HepG2 (cell line): Measurements from ENCODE around the gene CTAG1A. TPM values are rescaled to one million over a fixed set of nuclear protein-coding genes. Genes with fewer than 3 reads are reported as not detected.

Experiments
- CENPT ChIP-seq: sonication (generic); formaldehyde crosslinking; IDR thresholded peaks from 2 replicates; pipeline ENCODE4 v1.8.0; 2022; ENCODE audit warnings: low read depth, mild to moderate bottlenecking, moderate library complexity, missing genetic modification reagents
- DMAP1 ChIP-seq: IDR thresholded peaks from 2 replicates; pipeline ENCODE4 v1.6.1; 2016
- FOXJ3 ChIP-seq: sonication (generic); formaldehyde crosslinking; IDR thresholded peaks from 2 replicates; pipeline ENCODE4 v1.4.0; 2020; ENCODE audit warnings: missing genetic modification reagents, mild to moderate bottlenecking, borderline replicate concordance
- GTF3A ChIP-seq: sonication (generic); formaldehyde crosslinking; conservative IDR thresholded peaks from 2 replicates; pipeline ENCODE4 v1.4.0; 2020; ENCODE audit warnings: mild to moderate bottlenecking, missing genetic modification reagents
- HMGA1 ChIP-seq: sonication (generic); formaldehyde crosslinking; conservative IDR thresholded peaks from 2 replicates; pipeline ENCODE4 v1.4.0; 2020; ENCODE audit warnings: missing genetic modification reagents
- ISL2 ChIP-seq: sonication (generic); formaldehyde crosslinking; IDR thresholded peaks from 2 replicates; pipeline ENCODE4 v1.5.0; 2020; ENCODE audit warnings: missing genetic modification reagents
- KDM3A ChIP-seq: IDR thresholded peaks from 2 replicates; pipeline ENCODE4 v1.6.1; 2018; ENCODE audit warnings: low read depth, missing compliant biosample characterization
- MEIS1 ChIP-seq: sonication (generic); formaldehyde crosslinking; IDR thresholded peaks from 2 replicates; pipeline ENCODE4 v1.9.0; 2021; ENCODE audit warnings: mild to moderate bottlenecking, missing genetic modification reagents, moderate library complexity, borderline replicate concordance
- MYNN ChIP-seq: sonication (generic); formaldehyde crosslinking; IDR thresholded peaks from 2 replicates; pipeline ENCODE4 v1.4.0; 2020; ENCODE audit warnings: mild to moderate bottlenecking, low read depth, missing genetic modification reagents
- PCBP2 ChIP-seq: fragments of 200-400 bp; formaldehyde crosslinking; optimal IDR thresholded peaks from 2 replicates; pipeline ENCODE3; 2018; ENCODE audit warnings: low read length, low read depth; ENCODE audit not compliant: poor library complexity, severe bottlenecking
- RFX5 ChIP-seq: IDR thresholded peaks from 2 replicates; pipeline ENCODE4 v1.6.1; 2011; ENCODE audit warnings: low read depth, low read length, improper control_type of control experiment
- SALL2 ChIP-seq: sonication (generic); formaldehyde crosslinking; IDR thresholded peaks from 2 replicates; pipeline ENCODE4 v1.8.1; 2023; ENCODE audit warnings: mild to moderate bottlenecking, missing genetic modification reagents, inconsistent platforms
- SETDB1 ChIP-seq: sonication (generic); formaldehyde crosslinking; IDR thresholded peaks from 2 replicates; pipeline ENCODE4 v1.5.1; 2020; ENCODE audit warnings: missing genetic modification reagents, mild to moderate bottlenecking, borderline replicate concordance
- YEATS4 ChIP-seq: sonication (generic); formaldehyde crosslinking; IDR thresholded peaks from 2 replicates; pipeline ENCODE4 v1.4.0; 2020; ENCODE audit warnings: missing genetic modification reagents, borderline replicate concordance
- ZMYM2 ChIP-seq: sonication (generic); formaldehyde crosslinking; IDR thresholded peaks from 2 replicates; pipeline ENCODE4 v1.8.0; 2022; ENCODE audit warnings: mild to moderate bottlenecking, missing genetic modification reagents
- ZMYM3 ChIP-seq: sonication (generic); formaldehyde crosslinking; IDR thresholded peaks from 2 replicates; pipeline ENCODE4 v1.5.1; 2020; ENCODE audit warnings: mild to moderate bottlenecking, missing genetic modification reagents
- ZNF644 ChIP-seq: IDR thresholded peaks from 2 replicates; pipeline ENCODE4 v1.6.1; 2016; ENCODE audit warnings: low read depth
- ZNF841 ChIP-seq: sonication (generic); formaldehyde crosslinking; IDR thresholded peaks from 2 replicates; pipeline ENCODE4 v1.8.1; 2023; ENCODE audit warnings: missing genetic modification reagents, borderline replicate concordance
- polyA plus RNA-seq, 8 experiments: library from polyadenylated mRNA; depleted of rRNA in 3 of 8; stranded (reverse) in 7 of 8; unstranded in 1 of 8; fragments of >200 nt; fragmentation: Illumina TruSeq in 4 of 8; extraction: Trizol in 4 of 8; gene quantifications; 2 replicates each; pipeline versions ENCODE4 v1.2.1 to v1.2.3, GENCODE V29; 2011 to 2016; ENCODE audit warnings: low read depth in 4 of 8, missing spikeins in 1 of 8, mixed read lengths in 1 of 8; ENCODE audit not compliant: insufficient read depth in 1 of 8
- total RNA-seq, 5 experiments: library from RNA; depleted of rRNA; stranded (reverse); fragments of >200 nt; fragmentation: Illumina TruSeq; extraction: Trizol; gene quantifications; 2 replicates each; pipeline ENCODE4 v1.2.3, GENCODE V29; 2016; ENCODE audit warnings: low read depth in 1 of 5
- TF ChIP-seq, protein P1 (sequence below): sonication (generic); formaldehyde crosslinking; IDR thresholded peaks from 2 replicates; pipeline ENCODE4 v1.9.0; 2021; ENCODE audit warnings: missing genetic modification reagents, borderline replicate concordance
- TF ChIP-seq, protein P2 (sequence below): sonication (generic); formaldehyde crosslinking; IDR thresholded peaks from 2 replicates; pipeline ENCODE4 v1.8.0; 2022; ENCODE audit warnings: low read depth, missing genetic modification reagents
- TF ChIP-seq, protein P3 (sequence below): sonication (generic); formaldehyde crosslinking; IDR thresholded peaks from 2 replicates; pipeline ENCODE4 v1.5.1; 2020; ENCODE audit warnings: missing genetic modification reagents, mild to moderate bottlenecking, borderline replicate concordance
- TF ChIP-seq, protein P4 (sequence below): sonication (generic); formaldehyde crosslinking; IDR thresholded peaks from 2 replicates; pipeline ENCODE4 v1.8.0; 2022; ENCODE audit warnings: mild to moderate bottlenecking, missing genetic modification reagents, moderate library complexity

Gene CTAG1A
- total and polyA plus RNA-seq, 2 of the 13 experiments (the other 11 are each of a cell fraction or from before 2014, with no cell fraction given) = not detected

DNA sequence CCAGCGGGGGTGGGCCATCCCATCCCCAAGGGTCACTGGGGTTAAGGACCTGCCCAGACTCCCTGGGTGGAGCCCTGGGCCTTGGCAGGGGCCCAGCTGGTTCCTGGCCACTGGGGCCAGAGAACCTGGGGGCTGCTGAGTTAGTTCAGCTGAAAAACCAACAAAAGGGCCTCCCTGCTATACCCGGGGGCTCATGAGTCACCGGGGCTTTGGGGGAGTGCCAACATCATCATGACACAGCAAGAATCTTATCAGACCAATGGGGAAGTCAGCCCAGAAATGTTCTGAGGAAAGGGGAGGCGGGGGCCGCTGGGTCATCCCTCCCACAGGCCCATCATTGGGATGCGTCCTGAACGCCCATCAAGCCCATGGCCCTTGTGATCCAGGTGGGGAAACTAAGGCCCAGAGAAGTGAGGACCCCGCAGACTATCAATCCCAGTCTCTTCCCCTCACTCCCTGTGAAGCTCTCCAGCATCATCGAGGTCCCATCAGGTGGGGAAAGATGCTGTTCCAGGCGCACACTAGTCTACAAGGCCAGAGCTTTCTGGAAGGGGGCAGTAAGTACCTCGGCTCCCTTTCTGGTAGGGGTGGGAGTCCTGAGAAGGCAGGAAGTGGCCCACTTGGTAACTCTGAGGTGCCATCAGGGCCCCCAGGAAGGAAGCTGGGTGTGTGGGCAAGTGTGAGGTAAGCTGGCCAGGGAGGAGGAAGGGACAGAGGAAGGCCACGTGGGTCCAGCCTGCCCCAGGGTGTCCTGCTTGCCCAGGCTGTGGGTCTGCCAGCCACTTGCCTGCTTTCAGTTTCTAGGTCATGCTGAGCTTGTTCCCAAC lies 42.8 kb upstream of the CTAG1A start (continued):
- TF ChIP-seq, protein P1, sequence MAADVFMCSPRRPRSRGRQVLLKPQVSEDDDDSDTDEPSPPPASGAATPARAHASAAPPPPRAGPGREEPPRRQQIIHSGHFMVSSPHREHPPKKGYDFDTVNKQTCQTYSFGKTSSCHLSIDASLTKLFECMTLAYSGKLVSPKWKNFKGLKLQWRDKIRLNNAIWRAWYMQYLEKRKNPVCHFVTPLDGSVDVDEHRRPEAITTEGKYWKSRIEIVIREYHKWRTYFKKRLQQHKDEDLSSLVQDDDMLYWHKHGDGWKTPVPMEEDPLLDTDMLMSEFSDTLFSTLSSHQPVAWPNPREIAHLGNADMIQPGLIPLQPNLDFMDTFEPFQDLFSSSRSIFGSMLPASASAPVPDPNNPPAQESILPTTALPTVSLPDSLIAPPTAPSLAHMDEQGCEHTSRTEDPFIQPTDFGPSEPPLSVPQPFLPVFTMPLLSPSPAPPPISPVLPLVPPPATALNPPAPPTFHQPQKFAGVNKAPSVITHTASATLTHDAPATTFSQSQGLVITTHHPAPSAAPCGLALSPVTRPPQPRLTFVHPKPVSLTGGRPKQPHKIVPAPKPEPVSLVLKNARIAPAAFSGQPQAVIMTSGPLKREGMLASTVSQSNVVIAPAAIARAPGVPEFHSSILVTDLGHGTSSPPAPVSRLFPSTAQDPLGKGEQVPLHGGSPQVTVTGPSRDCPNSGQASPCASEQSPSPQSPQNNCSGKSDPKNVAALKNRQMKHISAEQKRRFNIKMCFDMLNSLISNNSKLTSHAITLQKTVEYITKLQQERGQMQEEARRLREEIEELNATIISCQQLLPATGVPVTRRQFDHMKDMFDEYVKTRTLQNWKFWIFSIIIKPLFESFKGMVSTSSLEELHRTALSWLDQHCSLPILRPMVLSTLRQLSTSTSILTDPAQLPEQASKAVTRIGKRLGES = no peak
- TF ChIP-seq ZMYM3 (no peak), KDM3A (CRISPR knock-in tag) (no peak), GTF3A (CRISPR knock-in tag) (no peak), MYNN (CRISPR knock-in tag) (no peak), CENPT (CRISPR knock-in tag) (no peak), HMGA1 (CRISPR knock-in tag) (no peak), MEIS1 (CRISPR knock-in tag) (no peak), ISL2 (peak; percentile 55; the same call in 1 of the 2 replicates), ZNF841 (CRISPR knock-in tag) (no peak), ZMYM2 (no peak), SALL2 (CRISPR knock-in tag) (no peak), SETDB1 (CRISPR knock-in tag) (no peak), YEATS4 (peak; percentile 48; the same call in 1 of the 2 replicates), PCBP2 (no peak), ZNF644 (CRISPR knock-in tag) (no peak), DMAP1 (CRISPR knock-in tag) (0 out of 2 replicates have a peak, but pooled peaks have one; percentile 57), RFX5 (no peak), FOXJ3 (CRISPR knock-in tag) (0 out of 2 replicates have a peak, but pooled peaks have one; percentile 42)
- TF ChIP-seq, protein P2, sequence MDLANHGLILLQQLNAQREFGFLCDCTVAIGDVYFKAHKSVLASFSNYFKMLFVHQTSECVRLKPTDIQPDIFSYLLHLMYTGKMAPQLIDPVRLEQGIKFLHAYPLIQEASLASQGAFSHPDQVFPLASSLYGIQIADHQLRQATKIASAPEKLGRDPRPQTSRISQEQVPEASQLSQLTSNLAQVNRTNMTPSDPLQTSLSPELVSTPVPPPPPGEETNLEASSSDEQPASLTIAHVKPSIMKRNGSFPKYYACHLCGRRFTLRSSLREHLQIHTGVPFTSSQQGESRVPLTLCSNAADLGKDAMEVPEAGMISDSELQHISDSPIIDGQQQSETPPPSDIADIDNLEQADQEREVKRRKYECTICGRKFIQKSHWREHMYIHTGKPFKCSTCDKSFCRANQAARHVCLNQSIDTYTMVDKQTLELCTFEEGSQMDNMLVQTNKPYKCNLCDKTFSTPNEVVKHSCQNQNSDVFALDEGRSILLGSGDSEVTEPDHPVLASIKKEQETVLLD (CRISPR knock-in tag) = no peak
- TF ChIP-seq, protein P3, sequence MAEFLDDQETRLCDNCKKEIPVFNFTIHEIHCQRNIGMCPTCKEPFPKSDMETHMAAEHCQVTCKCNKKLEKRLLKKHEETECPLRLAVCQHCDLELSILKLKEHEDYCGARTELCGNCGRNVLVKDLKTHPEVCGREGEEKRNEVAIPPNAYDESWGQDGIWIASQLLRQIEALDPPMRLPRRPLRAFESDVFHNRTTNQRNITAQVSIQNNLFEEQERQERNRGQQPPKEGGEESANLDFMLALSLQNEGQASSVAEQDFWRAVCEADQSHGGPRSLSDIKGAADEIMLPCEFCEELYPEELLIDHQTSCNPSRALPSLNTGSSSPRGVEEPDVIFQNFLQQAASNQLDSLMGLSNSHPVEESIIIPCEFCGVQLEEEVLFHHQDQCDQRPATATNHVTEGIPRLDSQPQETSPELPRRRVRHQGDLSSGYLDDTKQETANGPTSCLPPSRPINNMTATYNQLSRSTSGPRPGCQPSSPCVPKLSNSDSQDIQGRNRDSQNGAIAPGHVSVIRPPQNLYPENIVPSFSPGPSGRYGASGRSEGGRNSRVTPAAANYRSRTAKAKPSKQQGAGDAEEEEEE = no peak
- TF ChIP-seq, protein P4, sequence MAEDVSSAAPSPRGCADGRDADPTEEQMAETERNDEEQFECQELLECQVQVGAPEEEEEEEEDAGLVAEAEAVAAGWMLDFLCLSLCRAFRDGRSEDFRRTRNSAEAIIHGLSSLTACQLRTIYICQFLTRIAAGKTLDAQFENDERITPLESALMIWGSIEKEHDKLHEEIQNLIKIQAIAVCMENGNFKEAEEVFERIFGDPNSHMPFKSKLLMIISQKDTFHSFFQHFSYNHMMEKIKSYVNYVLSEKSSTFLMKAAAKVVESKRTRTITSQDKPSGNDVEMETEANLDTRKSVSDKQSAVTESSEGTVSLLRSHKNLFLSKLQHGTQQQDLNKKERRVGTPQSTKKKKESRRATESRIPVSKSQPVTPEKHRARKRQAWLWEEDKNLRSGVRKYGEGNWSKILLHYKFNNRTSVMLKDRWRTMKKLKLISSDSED (CRISPR knock-in tag) = no peak
